KOPT-K1 (cell line): Measurements from ENCODE around the gene TTC33.
"Not testable (repeated sequence)": the region's sequence is repeated elsewhere in the genome, so short reads cannot be mapped to it uniquely, and the experiment has no call there.

ENCODE experiments used
- H3K27ac ChIP-seq: fragments of 200-600 bp; sonication (generic); 2 replicates; pipeline ENCODE4 v1.5.1; 2016; ENCODE audit warnings: antibody characterized with exemption, mild to moderate bottlenecking, low read depth, low read length; ENCODE audit not compliant: poor library complexity, severe bottlenecking
- H3K36me3 ChIP-seq: fragments of 200-600 bp; sonication (generic); 2 replicates; pipeline ENCODE4 v1.5.1; 2017; ENCODE audit warnings: antibody characterized with exemption, mild to moderate bottlenecking, low read length, moderate library complexity; ENCODE audit not compliant: insufficient read depth
- H3K9me3 ChIP-seq: fragments of 200-600 bp; sonication (generic); 2 replicates; pipeline ENCODE4 v1.5.1; 2017; ENCODE audit warnings: antibody characterized with exemption, low read length, mild to moderate bottlenecking; ENCODE audit not compliant: insufficient read depth, poor library complexity, severe bottlenecking

The TTC33 gene

GRCh38 chr5:40716000-40716399, 39.8 kb downstream of the TTC33 start:
- peaks cover 6% of the 10 kb centered on the region for H3K9me3 ChIP-seq
- H3K36me3 ChIP-seq = peaks cover 35% of the 10 kb centered on the region
- H3K27ac ChIP-seq = no peak overlapping the region

- Histone ChIP-seq H3K27ac (no peak overlapping the region), H3K9me3 (no peaks in the 10 kb centered on the region), H3K36me3 (peaks cover 19% of the 10 kb centered on the region)
Measured at GRCh38 chr5:40714001-40714400, 41.8 kb downstream of the TTC33 start.

- H3K36me3 ChIP-seq, H3K27ac ChIP-seq: not testable (repeated sequence)
- peaks cover 12% of the 10 kb centered on the region for H3K9me3 ChIP-seq
Measured at GRCh38 chr5:40710575-40710974, 45.2 kb downstream of the TTC33 start.

GRCh38 chr5:40705484-40705883, 50.3 kb downstream of the TTC33 start:
- H3K27ac ChIP-seq, H3K36me3 ChIP-seq: not testable (repeated sequence)
- peaks cover 59% of the 10 kb centered on the region for H3K9me3 ChIP-seq

GRCh38 chr5:40702027-40702426, 53.7 kb downstream of the TTC33 start:
- not testable (repeated sequence) for H3K27ac ChIP-seq
- H3K9me3 ChIP-seq = peaks cover 60% of the 10 kb centered on the region
- H3K36me3 ChIP-seq = peaks cover 14% of the 10 kb centered on the region; the same call in 1 of the 2 replicates

GRCh38 chr5:40700116-40700782, 55.5 kb downstream of the TTC33 start:
- peaks cover 45% of the 10 kb centered on the region for H3K9me3 ChIP-seq
- peaks cover 26% of the 10 kb centered on the region for H3K36me3 ChIP-seq
- H3K27ac ChIP-seq = no peak overlapping the region

GRCh38 chr5:40694433-40694832, 61.3 kb downstream of the TTC33 start:
- H3K36me3 ChIP-seq = peaks cover 73% of the 10 kb centered on the region
- no peak overlapping the region for H3K27ac ChIP-seq
- peaks cover 4% of the 10 kb centered on the region for H3K9me3 ChIP-seq

- peaks cover 99% of the 10 kb centered on the region for H3K36me3 ChIP-seq
- peaks cover 4% of the 10 kb centered on the region for H3K9me3 ChIP-seq
- no peak overlapping the region for H3K27ac ChIP-seq
Measured at GRCh38 chr5:40691894-40692293, 63.9 kb downstream of the TTC33 start.

GRCh38 chr5:40690267-40690666, 65.5 kb downstream of the TTC33 start:
- H3K36me3 ChIP-seq = peaks cover 99% of the 10 kb centered on the region
- peaks cover 4% of the 10 kb centered on the region for H3K9me3 ChIP-seq
- H3K27ac ChIP-seq = no peak overlapping the region

GRCh38 chr5:40689438-40689837, 66.3 kb downstream of the TTC33 start:
- peaks cover 99% of the 10 kb centered on the region for H3K36me3 ChIP-seq

GRCh38 chr5:40688996-40689395, 66.8 kb downstream of the TTC33 start:
- Histone ChIP-seq H3K9me3 (peaks cover 4% of the 10 kb centered on the region), H3K27ac (no peak overlapping the region), H3K36me3 (peaks cover 99% of the 10 kb centered on the region)

More at GRCh38 chr5:40689438-40689837, 66.3 kb downstream of the TTC33 start:
- H3K9me3 ChIP-seq = peaks cover 4% of the 10 kb centered on the region
- H3K27ac ChIP-seq = no peak overlapping the region

- peaks cover 4% of the 10 kb centered on the region for H3K9me3 ChIP-seq
- peak overlapping the region; percentile 46 for H3K27ac ChIP-seq
- H3K36me3 ChIP-seq = peaks cover 100% of the 10 kb centered on the region
Measured at GRCh38 chr5:40688127-40688761, 67.5 kb downstream of the TTC33 start.

GRCh38 chr5:40687321-40687720, 68.4 kb downstream of the TTC33 start:
- Histone ChIP-seq H3K9me3 (peaks cover 4% of the 10 kb centered on the region), H3K27ac (peak overlapping the region; percentile 46), H3K36me3 (peaks cover 100% of the 10 kb centered on the region)

GRCh38 chr5:40685976-40686486, 69.7 kb downstream of the TTC33 start:
- H3K27ac ChIP-seq = peak overlapping the region; percentile 98
- H3K36me3 ChIP-seq = peaks cover 100% of the 10 kb centered on the region
- H3K9me3 ChIP-seq = no peaks in the 10 kb centered on the region

GRCh38 chr5:40685193-40685592, 70.6 kb downstream of the TTC33 start:
- H3K36me3 ChIP-seq = peaks cover 96% of the 10 kb centered on the region
- peak overlapping the region; percentile 98 for H3K27ac ChIP-seq
- no peaks in the 10 kb centered on the region for H3K9me3 ChIP-seq

GRCh38 chr5:40683305-40683704, 72.5 kb downstream of the TTC33 start:
- Histone ChIP-seq H3K27ac (peak overlapping the region; percentile 98), H3K36me3 (peaks cover 77% of the 10 kb centered on the region), H3K9me3 (no peaks in the 10 kb centered on the region)
